ENCODE measurements around the gene C5orf58. TPM values are rescaled to one million over a fixed set of nuclear protein-coding genes. Genes with fewer than 3 reads are reported as not detected.
"Not testable (repeated sequence)": the region's sequence is repeated elsewhere in the genome, so short reads cannot be mapped to it uniquely, and the experiment has no call there.

The C5orf58 gene
- total RNA-seq, 1 donor from 2014 or later = not detected

DNA sequence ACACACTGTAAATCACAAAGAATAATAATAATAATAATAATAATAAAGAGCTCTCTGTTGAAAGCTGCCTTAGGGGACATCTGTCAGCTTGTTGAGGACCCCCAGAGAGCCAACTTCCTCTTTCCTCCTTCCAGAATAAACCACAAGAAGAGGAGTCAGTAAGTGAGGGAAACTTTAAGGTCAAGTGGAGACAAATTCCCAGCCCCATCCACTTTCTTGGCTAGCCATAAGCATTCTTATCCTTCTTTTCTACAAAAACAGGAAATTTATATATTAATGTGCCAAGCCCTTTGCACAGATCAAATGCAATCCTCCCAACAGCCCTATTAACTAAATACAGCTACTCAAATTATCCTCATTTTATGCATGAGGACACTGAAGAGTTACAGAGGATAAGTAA lies 9.4 kb upstream of the C5orf58 start:
- DNase-seq (ENCODE audit: low spot score in 2 of 2) = no peak
- no peak for FAIRE-seq

DNA sequence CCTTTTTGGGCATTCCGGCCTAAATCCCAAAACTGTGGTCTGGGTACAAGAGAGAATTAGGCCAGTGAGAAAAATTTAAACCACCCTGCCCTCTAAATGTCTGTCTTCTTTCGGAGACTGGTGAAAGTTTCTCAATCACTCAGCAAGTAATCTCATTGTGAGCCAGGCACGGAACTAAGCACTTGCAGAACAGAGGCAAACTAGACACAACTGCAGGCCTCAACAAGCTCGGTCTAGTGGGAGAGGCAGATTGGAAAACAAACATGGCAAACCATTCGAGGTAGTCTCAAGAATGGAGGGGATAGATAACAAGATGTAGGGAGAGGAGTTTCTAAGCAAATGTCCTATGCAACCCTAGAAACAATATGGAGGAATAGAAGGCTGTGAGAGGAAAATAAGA lies 8.9 kb upstream of the C5orf58 start:
- no peak for FAIRE-seq
- no peak for DNase-seq (ENCODE audit: low spot score in 2 of 2)

DNA sequence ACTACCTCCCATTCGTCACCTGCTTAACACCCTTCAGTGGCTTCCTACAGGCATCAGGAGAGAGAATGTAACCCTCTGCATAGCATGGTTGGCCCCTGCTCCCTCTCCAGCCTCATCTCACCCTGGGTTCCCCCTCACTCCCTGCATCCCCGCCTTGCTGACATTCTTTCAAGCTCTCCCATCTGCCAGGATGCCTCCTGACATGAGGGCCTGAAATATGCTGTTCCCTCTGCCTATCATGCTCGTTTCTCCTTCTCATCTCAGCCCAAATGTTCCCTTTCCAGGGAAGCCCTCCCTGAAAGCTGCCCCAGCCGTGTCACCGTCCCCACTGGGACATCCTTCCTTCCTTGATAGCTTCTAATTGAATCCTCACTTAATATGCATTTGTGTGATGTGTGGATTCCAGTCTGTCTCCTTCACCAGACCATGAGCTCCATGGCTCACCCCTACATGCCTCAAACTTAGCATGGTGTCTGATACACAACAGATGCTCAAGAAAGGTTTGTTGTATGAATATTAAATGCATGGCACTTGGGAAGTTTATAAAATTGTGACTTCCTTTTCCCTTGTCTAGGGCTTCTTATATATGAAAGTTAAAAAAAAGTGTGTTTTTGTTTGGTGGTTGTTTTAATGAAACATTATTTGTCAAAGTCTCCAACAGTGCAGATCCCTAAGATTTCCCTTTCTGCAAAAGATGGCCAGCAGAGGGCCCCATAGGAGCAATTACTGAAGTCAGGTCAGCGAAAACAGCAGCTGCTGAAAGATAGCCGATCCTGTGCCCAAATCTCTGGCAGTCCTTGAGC lies 7.3 kb upstream of the C5orf58 start:
- peak; percentile 76 for FAIRE-seq
- DNase-seq (ENCODE audit: low spot score in 2 of 2) = peak; percentile 57 to 64

DNA sequence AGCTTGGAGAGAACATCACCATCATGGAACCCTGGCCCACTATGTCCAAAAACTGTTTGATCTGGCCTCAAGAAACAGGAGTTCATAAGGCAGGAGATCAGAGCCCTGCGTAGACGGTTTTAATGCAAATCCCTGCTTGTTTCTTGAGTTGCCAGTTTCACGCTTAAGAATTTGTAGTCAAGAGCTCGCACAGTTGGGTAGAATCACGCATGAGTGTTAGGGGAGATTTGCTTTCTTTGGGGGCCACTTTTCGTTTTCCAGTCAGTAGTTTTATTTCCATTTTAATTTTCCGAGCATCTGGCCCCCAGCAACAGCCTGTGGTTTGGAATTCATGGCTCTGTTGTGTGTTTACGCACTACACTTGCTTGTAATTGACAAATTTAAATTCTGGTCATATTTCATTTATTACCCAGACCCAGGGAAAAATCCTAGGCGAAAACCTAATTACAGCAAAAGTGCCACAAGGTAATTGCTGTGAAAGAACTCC lies 6.6 kb upstream of the C5orf58 start:
- FAIRE-seq = no peak
- no peak for DNase-seq (ENCODE audit: low spot score in 2 of 2)

DNA sequence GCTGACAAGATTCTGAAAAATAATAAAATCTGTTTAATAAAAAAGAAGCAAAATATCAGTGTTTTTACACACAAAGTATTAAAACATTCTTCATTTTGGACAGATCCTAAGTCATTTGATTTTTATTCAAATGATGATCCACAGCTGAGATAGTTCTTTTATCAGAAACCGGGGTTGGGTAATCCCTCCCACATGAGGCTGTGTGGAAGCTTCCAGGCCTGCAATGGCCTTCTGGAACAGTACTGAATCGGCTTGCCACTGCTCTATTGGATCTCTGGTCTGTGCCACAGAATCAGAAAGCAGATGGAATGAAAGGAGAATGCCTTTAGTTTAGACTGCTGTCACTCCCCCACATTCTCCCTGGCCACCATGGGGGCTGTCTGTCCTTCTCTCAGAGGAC lies 6.1 kb upstream of the C5orf58 start:
- DNase-seq (ENCODE audit: low spot score in 2 of 2) = no peak
- FAIRE-seq = no peak

DNA sequence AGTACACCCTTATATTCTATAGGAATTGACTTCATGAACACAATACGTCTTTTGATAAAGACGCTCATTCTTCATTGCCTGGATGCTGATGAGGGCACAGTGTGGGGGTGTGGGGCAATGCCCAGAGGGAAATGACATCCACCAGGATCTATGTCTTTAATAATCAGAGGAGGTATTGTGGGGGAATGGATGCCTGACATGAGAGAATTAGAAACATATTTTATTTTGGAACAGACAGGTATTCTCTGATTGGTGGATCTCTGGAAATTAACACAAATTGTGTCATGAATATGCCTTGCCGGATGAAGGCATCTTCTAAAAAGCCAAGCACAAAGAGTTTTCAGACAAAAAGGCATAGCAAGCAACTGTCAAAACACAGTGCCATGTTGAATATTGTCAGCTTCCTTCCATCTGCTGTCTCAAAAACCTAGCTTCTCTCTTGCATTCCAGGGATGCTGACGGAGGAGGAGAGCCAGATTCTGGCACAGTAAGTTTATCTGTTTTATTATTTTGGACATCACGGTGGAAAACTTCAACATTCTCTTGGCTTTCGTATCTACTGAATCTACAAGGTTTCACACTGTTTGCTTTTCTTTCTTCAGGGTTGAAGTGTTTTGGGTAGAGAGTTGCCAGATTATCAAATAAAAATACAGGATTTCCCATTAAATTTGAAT lies 3.9 kb upstream of the C5orf58 start:
- DNase-seq (ENCODE audit: low spot score in 2 of 2) = no peak
- no peak for FAIRE-seq

DNA sequence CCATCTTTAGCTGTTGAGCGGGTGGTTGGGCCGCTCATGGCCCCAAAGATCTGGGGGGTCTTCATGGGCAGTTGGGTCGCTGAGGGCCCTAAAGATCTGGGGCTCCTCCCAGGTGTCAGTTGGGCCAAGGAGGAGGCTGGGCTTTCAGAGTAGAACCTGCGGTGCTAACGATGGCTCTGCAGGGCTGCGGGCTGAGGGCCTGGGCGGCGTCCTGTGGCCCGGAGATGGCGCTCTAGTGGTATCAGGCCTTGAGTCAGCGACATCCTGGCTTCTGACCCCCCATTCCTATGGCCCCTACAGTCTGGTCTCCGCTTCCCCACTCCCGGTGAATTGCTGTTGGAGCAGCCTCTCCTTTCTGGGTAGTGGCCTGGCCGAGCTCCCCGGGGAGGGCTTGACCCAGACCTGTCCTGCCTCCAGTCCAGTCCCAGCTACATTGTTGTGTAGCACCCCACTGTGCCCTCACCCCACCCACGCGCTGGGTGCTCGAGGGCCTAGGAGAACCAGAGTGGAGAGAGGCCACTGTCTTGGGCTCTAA lies 640 bp downstream of the C5orf58 start:
- no peak for DNase-seq (ENCODE audit: low spot score in 2 of 2)
- FAIRE-seq = no peak

DNA sequence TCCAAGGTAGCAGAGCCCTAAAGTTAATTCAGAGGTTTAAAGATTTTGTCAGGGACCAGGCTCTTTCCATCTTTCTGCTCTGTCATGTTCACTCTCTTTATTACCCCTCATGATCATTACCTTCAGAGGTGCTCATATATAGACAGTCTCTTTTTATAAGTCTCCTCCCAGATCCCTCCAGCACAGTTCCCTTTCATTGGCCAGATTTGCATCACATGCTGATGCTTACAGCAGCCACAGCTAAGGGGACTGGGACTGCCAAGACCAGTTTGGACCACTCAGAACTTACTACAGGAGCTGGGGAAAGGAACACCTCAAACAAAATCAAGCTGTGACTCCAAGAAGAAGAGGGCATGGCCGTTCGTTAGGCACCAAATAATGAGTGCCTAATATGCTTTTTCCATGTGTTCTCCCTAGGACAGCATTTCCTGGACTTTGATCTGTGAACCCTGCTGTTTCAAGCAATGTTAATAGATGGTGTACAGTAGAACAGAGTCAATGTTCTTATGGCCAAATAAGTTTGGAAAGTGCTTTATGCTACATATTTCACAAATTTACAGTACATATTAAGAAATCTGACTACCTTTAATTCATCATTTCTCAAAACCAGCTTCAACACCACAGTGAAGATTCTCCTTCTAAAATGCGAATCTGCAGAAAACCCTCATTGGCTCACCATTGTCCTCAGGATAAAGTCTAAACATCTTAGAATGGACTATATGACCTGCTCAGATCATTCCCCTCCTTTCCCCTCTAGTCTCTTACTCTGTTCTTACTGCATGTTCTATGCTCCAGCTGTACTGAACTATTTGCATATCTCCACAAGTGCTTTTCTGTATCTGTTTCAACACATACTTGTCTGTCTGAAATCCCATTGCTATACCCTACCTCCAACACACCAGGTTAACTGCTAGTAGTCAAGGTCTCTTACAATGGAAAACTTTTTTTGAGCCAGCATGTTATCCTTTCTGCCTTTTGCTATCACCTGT lies 3.4 kb downstream of the C5orf58 start:
- FAIRE-seq = no peak
- DNase-seq (ENCODE audit: low spot score in 2 of 2) = no peak

DNA sequence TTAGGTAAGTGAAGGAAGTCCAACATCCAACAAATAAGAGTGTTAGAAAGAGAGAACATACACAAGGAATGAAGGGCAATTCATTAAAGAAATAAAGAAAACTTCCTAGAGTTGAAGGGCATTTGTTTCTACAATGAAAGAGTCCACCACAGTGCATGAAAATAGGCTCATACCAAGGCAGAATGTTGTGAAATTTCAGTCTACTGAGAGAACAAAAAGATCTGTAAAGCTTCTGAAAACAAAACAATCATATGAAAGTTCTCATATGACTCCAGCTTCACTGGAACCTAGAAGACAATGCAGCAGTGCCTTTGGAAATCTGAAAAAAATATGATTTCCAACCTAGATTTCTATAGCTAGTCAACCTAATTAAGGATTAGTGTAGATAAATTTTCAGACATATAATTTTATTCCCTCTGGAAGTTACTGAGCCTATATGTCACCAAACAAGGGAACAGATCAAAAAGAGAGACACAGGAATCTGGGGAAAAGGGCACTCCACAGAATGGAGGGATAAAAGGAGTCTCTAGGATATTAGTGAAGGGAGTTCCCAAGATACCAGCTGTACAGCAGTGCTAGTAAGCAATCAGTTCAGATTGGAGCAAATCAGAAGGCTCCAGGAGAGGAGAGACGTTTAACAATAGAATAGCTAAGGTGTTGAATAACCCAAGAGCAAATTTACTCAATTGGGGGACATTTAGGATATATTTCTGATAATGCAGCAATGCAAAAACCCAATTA lies 5.8 kb downstream of the C5orf58 start:
- FAIRE-seq (no peak), DNase-seq (ENCODE audit: low spot score in 2 of 2) (no peak)

DNA sequence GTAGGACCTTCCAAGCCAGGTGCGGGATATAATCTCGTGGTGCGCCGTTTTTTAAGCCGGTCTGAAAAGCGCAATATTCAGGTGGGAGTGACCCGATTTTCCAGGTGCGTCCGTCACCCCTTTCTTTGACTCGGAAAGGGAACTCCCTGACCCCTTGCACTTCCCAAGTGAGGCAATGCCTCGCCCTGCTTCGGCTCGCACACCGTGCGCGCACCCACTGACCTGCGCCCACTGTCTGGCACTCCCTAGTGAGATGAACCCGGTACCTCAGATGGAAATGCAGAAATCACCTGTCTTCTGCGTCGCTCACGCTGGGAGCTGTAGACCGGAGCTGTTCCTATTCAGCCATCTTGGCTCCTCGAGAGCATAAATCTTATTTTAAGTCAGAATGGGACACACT lies 12.7 kb downstream of the C5orf58 start:
- FAIRE-seq = not testable (repeated sequence)

DNA sequence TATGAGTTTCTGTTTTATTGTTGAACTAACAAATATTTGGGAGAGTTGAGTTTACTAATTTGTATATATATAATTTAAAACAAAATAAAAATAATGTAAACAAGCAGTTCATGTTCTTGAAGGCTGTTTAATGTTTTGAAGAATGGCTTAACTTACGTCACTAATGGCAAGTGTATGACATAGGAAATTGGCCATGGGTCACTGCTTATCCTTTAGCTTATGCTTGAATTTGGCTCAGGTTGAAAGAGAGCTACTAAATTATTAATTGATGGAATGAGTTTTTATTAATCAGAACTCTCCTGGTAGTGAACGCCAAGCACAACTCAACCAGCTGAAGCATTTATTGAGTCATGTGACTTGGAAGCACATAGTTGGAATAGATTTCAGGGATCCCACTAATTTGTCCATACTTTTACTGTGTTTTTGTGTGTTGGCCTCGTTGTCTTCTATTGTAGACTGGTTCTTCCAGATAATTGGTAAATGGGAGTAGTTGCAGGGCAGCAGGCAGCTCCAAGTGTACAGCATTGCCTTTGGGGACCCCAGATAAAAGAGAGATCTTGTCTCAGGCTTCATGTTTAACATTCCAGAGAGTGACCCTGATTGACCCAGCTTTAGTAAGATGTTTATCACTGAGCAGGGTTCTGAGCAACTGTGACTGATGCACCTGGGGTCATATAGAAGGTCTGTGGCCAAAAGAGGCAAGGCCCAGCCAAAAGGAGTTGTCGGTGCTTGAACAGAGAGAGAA lies 13.5 kb downstream of the C5orf58 start:
- no peak for FAIRE-seq
- no peak for DNase-seq (ENCODE audit: low spot score in 2 of 2)

More for the DNA sequence above, 12.7 kb downstream of the C5orf58 start:
- not testable (repeated sequence) for DNase-seq (ENCODE audit: low spot score in 2 of 2)

DNA sequence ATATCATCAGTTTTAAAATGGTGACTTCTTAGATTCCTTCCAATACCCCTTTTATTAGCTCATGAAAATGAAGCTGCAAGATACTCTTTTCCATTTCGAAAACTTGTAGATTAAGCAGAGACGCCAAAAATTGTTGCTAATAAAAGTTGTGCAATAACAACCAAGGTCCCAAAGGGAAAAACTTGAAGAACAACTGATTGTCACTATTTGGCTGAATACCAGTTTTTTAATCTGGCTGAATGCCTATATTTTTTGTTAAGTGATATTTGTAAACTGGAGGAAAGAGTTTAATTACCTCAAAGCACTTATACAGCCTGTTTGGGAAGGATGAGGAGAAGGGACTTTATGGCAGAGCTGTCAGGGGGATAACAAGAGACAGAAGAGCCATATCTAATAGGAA lies 14.6 kb downstream of the C5orf58 start:
- FAIRE-seq (no peak), DNase-seq (ENCODE audit: low spot score in 2 of 2) (no peak)

DNA sequence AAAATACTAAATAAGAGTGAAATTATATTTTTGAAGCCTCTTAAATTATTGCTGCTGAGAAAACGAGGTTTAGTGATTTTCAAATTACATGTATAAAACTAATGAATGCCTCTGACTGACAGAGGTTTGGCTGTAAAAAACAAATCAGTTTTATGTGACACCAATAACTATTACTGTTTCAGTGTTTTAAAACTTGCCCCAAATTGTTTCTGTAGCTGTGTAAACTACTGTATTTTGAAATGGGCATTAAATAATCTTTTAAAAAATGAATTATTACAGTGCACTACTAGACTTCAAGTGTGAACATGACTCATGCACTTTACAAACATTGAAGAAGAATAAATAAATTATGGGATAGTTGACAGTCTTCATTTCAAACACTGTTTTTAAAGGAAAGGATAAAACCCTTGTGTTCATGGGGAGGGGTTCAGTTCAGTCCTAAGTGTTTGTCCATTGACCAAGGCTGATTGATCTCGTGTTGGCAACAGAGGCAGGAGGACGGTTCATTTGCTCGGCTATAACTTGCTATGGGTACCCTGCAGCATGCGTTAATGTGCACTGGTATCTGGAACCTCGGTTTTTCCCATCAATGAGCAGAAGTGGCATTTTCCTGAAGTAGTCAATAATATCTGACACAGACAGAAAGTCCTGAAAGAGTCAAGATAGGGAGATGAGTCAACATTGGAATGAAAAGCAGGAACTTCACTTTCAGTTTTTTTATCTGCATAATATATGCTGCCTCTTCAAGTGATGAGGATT lies 15.6 kb downstream of the C5orf58 start:
- FAIRE-seq (no peak), DNase-seq (ENCODE audit: low spot score in 2 of 2) (no peak)

DNA sequence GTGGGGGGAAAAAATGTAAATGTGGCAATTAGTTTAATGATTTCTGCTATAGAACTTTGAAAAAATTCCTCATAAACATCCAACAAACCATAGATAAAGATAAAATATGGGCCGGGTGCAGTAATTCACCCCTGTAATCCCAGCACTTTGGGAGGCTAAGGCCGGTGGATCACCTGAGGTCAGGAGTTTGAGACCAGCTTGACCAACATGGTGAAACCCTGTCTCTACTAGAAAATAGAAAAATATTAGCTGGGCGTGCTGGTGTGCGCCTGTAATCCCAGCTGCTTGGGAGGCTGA lies 16.1 kb downstream of the C5orf58 start:
- DNase-seq (ENCODE audit: low spot score in 2 of 2); FAIRE-seq: not testable (repeated sequence)

DNA sequence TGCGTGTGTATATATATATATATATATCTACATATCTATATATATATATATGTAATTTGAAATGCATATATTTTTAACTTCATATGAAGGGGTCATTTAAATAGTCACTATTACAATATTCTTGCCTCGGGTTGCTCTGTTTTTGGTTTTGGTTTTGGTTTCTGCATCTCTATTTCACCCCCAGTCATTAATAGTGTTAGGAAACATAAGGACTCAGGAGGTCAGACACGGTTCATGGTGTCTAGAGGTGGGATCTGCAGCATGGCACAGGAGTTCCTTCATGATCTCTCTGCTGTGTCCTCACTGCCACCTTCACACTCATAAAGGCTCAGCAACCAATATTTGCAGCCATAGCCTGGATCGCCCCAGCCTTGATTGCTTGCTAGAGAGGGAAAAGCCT lies 16.6 kb downstream of the C5orf58 start:
- FAIRE-seq (no peak), DNase-seq (ENCODE audit: low spot score in 2 of 2) (no peak)

DNA sequence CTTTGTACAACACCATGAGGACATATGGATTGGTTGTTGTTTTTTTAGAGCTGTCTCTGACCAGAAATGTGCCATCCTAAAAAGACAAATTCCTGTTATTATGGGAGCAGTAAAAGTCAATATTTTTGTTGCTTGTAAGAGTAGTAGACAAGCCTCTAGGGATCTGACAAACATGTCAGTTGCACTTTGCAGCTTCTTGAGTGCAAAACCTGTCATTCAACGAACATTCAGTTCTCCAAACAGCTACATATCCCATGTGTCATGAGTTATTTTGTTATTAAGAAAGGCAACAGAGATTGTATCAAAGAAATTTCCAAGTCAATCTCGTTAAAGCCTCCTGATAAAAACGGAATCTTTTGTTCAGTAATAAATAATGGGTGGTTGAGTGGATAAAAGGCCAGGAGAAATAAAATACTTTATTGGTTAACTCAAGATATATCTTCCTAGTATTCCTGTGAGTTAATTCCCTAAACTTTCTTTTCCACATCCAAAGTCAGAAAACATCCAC lies 18.1 kb downstream of the C5orf58 start:
- DNase-seq (ENCODE audit: low spot score in 2 of 2) = no peak
- FAIRE-seq = no peak

DNA sequence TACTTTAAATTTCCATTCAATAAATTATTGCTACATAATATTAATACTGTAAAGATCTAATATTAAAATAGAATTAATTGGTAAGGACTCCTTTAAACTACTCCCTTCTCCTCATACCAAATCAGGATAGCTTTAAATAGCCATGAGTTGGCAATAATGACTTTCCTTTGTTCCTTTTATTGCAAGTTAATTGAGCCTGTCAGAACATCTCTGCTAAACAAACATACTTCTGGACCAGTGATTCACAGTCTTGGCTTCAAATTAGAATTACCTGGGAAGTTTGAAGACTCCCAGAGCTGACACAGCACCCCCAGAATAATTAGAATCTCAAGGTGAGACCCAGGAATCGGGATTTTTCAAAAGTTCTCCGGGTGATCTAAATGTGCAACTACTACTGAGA lies 18.7 kb downstream of the C5orf58 start:
- no peak for FAIRE-seq
- DNase-seq (ENCODE audit: low spot score in 2 of 2) = no peak

DNA sequence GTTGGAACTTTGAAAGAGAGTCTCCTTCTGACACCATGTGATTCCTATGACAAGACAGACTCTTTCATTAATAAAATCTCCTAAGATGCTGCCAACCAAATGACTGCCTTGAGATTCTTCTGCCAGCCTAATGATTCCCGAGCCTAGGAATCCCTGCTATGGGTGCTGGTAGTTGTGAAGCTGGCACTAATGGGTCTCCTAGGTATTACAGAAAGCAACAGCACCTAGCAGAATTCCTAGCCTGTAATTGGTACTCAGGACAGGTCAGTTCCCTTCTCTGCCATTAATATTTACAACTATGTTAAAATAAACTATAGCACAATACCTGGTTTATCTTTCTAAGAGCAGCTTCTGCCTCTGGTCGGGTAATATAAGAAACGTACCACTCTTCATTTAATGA lies 19.3 kb downstream of the C5orf58 start:
- DNase-seq (ENCODE audit: low spot score in 2 of 2) (no peak), FAIRE-seq (no peak)
